Measurements from ENCODE around the gene SLC38A9. TPM values are rescaled to one million over a fixed set of nuclear protein-coding genes. Genes with fewer than 3 reads are reported as not detected.

Gene SLC38A9
- total and polyA plus RNA-seq, 9 of the 15 experiments (the other 6 are each of a cell fraction or from before 2014, with no cell fraction given), result 14.0 to 34.5 (median 20.7) TPM

- TF ChIP-seq ZBTB5 (IDR thresholded peaks at IDR 0.05), result no peak
Observed at GRCh38 chr5:55597014-55597981, 114.8 kb downstream of the SLC38A9 start (continued).

- H3K79me2 ChIP-seq (ENCODE audit: control insufficient read depth, insufficient read depth, low read length), result no peaks in the 10 kb centered on the region
- in situ Hi-C loops (cut with MboI) (no loop called here), intact Hi-C loops (cut with micrococcal nuclease) (no loop called here)
- 3% methylated on average over 2 of the region's 2 CpGs for WGBS (ENCODE audit: insufficient coverage, low coverage, missing lambda C conversion rate)
- ChIA-PET CTCF (ENCODE audit: low intra/inter-chr PET ratio) (no interaction called here), POLR2A (interaction anchor here (1.2 kb wide), 1 partner anchor 15 kb away, joined by 3 read pairs; no protein-coding TSS in a partner anchor)
- no peak for FAIRE-seq
- H3K9ac ChIP-seq (ENCODE audit: insufficient read depth in 1 of 2, low read depth in 2 of 2, low read length in 2 of 2), result no peak overlapping the region
- H3K27ac ChIP-seq (ENCODE audit: extremely low read depth, low read depth, low read length), result no peak overlapping the region
- H3K36me3 ChIP-seq (ENCODE audit: control insufficient read depth, insufficient read depth, low read length), result no peaks in the 10 kb centered on the region
- no peak overlapping the region for H3K4me3 ChIP-seq
- no peak overlapping the region for H2AFZ ChIP-seq (ENCODE audit: low read depth, low read length)
- H3K9me1 ChIP-seq (ENCODE audit: control insufficient read depth, insufficient read depth, low read length), result no peaks in the 10 kb centered on the region
- ATAC-seq, result no peak
- no TSS peak for BruUV-seq (replicated peaks)
- no peak for DNase-seq (ENCODE audit: extremely low read depth in 1 of 4, low spot score in 3 of 4)
- H3K27me3 ChIP-seq (ENCODE audit: control insufficient read depth in 2 of 2, insufficient read depth in 2 of 2, low read length in 2 of 2), result peaks cover 4 to 22% of the 10 kb centered on the region in 2 experiments; a peak in 4 of 5 replicates
- H4K20me1 ChIP-seq (replicated peaks; ENCODE audit: control insufficient read depth, insufficient read depth, low read length), result no peaks in the 10 kb centered on the region
- H3K4me1 ChIP-seq (replicated peaks in 1 of 2; ENCODE audit: control insufficient read depth in 2 of 2, insufficient read depth in 2 of 2, low read length in 2 of 2), result no peaks in the 10 kb centered on the region; a peak in 1 of 5 replicates
- H3K9me3 ChIP-seq (replicated peaks; ENCODE audit: control insufficient read depth, insufficient read depth, low read depth, low read length), result no peaks in the 10 kb centered on the region
- H3K4me2 ChIP-seq (ENCODE audit: insufficient read depth, low read length), result no peak overlapping the region
- TF ChIP-seq SETDB1 (IDR thresholded peaks at IDR 0.05; ENCODE audit: low read length) (no peak), CBX8 (IDR thresholded peaks at IDR 0.05; ENCODE audit: borderline replicate concordance, extremely low read depth, low read depth, low read length, poor library complexity, severe bottlenecking) (no peak), E2F6 (IDR thresholded peaks at IDR 0.05; ENCODE audit: borderline replicate concordance in 1 of 2, extremely low read depth in 1 of 2, insufficient read depth in 1 of 2, insufficient read length in 1 of 2, low read depth in 1 of 2, low read length in 1 of 2, poor library complexity in 1 of 2, severe bottlenecking in 1 of 2) (no peak), ZNF316 (IDR thresholded peaks at IDR 0.05) (no peak), NR0B1 (IDR thresholded peaks at IDR 0.05; ENCODE audit: partially characterized antibody) (no peak), ATF7 (IDR thresholded peaks at IDR 0.05) (no peak), ILK (tag; IDR thresholded peaks at IDR 0.05; ENCODE audit: borderline replicate concordance, low read depth) (no peak), HNRNPUL1 (IDR thresholded peaks at IDR 0.05; ENCODE audit: low read length) (no peak), THRB (CRISPR knock-in tag; conservative IDR thresholded peaks at IDR 0.05) (no peak)
Observed at GRCh38 chr5:55594671-55595070, 117.5 kb downstream of the SLC38A9 start.
